ENCODE results near the gene CTTNBP2NL.

CTTNBP2NL gene

GRCh38 chr1:112507336-112507735 lies 111.3 kb downstream of the CTTNBP2NL start:
- no peak for DNase-seq (ENCODE audit: low spot score)

- no peak for DNase-seq (ENCODE audit: low spot score)
Observed at GRCh38 chr1:112507921-112508277, 111.9 kb downstream of the CTTNBP2NL start.

- peak; percentile 41 for DNase-seq (ENCODE audit: low spot score)
Observed at GRCh38 chr1:112508278-112509004, 112.4 kb downstream of the CTTNBP2NL start, which contains the start of gene WNT2B. WNT2B (plus strand) TSS chr1:112508965; CDS start chr1:112509263, 298 bp downstream.

GRCh38 chr1:112509005-112509659 lies 113.1 kb downstream of the CTTNBP2NL start:
- DNase-seq (ENCODE audit: low spot score), result no peak

GRCh38 chr1:112509660-112510178 lies 113.7 kb downstream of the CTTNBP2NL start:
- no peak for DNase-seq (ENCODE audit: low spot score)

- DNase-seq (ENCODE audit: low spot score), result no peak
Observed at GRCh38 chr1:112510340-112510739, 114.3 kb downstream of the CTTNBP2NL start.

Data from Ammon's horn (tissue), 1 donor.